Measurements from ENCODE around the gene CCDC92.
"Not testable (repeated sequence)": the region's sequence is repeated elsewhere in the genome, so short reads cannot be mapped to it uniquely, and the experiment has no call there.

Gene CCDC92

DNA sequence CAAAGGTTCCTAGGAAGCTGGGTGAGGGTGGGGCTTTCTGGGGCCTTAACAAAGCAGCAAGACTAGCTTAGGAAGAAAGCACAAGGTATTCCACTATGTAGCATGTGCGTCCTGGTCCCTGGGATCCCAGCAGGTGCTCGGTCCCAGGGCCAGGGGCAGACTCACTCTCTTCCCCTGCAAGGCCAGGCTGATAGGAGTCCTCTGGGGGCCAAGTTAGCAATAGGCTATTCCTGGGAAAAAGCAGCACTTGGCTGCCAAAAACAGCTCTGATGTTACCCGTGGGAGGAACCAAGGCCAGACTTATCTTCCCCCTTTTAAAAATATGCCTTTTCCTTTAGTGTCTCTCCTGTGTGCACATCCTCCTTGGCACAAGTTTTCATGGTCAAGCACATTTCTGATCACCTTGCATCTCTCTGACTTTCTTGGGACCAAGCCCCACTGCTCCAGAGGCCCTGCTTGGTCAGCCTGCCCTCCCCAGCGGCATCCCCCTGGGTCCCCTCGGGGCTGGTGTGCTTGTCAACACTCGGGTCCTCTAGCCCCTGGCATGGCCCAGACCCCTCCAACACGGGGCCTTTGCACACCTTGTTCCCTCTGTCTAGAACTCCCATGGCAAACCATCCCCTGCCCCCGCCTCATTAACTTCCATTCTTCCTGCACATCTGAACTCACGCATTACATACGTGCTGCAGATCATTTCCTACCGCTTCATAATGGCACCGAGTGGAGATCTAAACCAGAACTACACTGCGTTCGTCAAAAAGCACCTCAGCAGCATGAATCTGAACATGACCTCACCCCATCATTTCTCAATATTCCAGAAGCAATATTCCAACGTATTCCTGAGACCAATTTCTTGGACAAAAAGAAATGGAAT, 21.9 kb downstream of the CCDC92 start:
- in situ Hi-C loops (cut with HindIII; ENCODE audit: low sequenced_read_pairs), result no loop called here

DNA sequence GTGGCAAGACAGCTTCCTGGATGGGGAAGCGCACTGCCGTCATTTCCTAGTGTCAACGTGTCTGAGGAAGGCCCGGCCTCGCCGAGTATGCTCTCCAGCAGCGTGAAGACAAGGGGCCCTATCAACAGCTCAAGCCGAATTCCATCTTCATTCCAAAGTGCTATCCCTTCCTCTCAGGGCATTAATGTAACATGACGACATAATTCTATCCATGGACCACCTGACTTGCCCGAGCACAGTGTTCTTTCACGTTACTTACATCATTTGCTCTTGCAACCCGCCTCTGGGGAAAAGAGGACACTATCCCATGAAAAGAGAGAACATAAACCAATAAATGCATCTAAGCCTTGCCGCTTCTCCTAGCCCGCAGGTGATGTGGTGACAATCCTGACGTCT, 22.9 kb downstream of the CCDC92 start:
- in situ Hi-C loops (cut with HindIII; ENCODE audit: low sequenced_read_pairs), result no loop called here

DNA sequence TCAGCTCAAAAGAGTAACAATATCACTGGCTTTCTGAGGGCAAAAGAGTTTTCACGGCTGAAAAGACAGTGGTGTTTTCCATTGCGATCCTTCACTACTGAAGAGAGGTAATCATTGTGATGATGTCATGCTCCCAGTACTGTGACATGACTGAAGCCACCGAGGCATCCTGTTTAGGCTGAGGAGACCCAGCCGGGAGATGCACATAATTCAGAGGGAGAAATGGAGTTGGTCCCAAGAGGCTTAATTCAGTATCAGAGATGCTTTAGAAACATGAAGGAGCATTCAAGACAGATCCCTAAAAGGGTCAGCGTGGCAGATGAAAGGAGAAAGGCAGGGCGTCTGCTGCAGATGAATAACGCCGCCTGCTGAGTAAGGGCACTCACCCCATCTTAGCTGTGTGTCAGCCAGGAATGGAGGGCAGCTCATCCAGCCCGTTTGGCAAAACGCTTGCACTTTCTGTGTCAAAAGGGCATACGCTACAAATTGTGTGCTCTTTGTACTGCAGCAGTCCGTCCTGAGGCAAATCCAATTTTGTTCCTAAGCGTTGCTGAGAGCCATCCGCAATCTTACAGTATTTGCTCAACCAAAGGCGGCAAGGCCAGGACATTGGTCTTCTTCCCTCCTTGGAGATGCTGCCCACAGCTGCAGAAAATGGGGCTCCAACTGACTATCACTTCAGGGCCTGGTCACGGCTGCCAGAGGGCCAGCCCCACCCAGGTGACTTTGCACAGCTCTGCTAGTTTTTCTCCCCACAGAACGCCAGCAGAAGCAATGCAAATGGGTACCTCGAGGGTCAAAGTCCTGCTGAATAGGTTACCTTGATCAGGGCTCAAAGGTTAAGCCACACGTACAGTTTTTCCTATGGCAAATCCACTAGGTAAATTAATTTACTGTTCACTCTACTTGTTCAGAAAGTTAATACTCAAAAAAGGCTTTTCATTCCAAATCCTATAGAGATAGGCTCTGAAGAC, 23.5 kb downstream of the CCDC92 start:
- in situ Hi-C loops (cut with HindIII; ENCODE audit: low sequenced_read_pairs), result no loop called here

DNA sequence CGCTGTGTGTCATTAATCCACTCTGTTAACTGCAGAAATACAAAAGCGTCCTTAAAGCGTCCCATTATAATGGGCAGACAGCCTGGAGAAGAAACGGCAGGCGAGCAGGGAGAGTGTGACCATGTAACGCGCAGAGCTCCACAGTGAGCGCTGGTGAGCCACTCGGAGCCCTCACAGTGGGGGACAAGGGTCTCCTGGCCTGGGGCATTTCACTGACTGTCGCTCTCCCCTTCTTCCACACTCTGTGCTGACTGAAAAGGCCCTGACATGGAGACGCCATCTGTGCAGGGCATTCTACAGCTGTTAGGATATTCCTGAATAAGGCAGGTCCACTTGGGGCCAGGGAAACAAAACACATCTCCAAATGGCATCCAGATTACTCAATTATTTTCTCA, 24.2 kb downstream of the CCDC92 start:
- in situ Hi-C loops (cut with HindIII; ENCODE audit: low sequenced_read_pairs), result no loop called here

DNA sequence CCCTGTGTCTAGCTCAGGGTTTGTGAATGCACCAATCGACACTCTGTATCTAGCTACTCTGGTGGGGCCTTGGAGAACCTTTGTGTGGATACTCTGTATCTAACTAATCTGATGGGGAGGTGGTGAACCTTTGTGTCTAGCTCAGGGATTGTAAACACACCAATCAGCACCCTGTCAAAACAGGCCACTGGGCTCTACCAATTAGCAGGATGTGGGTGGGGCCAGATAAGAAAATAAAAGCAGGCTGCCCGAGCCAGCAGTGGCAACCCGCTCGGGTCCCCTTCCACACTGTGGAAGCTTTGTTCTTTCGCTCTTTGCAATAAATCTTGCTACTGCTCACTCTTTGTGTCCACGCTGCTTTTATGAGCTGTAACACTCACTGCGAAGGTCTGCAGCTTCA, 25.1 kb downstream of the CCDC92 start:
- in situ Hi-C loops (cut with HindIII; ENCODE audit: low sequenced_read_pairs), result not testable (repeated sequence)

DNA sequence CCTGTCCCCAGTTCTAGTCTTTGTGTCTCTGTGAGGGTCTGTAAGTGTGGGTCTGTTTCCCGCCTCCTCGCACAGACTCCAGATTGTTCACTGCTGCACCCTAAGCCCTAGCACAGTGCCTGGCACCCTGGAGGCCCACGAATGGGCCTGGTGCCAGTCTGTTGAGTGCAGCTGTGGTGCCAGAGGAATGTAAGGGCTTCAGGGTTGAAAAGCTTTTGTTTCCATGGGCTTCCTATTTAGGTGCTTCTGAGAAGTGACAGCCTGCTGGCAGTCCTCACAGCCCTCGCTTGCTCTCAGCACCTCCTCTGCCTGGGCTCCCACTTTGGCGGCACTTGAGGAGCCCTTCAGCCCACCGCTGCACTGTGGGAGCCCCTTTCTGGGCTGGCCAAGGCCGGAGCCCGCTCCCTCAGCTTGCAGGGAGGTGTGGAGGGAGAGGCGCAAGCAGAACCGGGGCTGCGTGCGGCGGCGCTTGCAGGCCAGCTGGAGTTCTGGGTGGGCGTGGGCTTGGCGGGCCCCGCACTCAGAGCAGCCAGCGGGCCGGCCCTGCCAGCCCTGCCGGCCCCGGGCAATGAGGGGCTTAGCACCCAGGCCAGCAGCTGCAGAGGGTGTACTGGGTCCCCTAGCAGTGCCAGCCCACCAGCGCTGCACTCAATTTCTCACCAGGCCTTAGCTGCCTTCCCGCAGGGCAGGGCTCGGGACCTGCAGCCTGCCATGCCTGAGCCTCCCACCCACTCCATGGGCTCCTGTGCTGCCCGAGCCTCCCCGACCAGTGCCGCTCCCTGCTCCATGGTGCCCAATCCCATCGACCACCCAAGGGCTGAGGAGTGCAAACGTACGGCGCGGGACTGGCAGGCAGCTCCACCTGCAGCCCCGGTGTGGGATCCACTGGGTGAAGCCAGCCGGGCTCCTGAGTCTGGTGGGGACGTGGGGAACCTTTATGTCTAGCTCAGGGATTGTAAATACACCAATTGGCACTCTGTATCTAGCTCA, 25.8 kb downstream of the CCDC92 start:
- in situ Hi-C loops (cut with HindIII; ENCODE audit: low sequenced_read_pairs), result not testable (repeated sequence)

DNA sequence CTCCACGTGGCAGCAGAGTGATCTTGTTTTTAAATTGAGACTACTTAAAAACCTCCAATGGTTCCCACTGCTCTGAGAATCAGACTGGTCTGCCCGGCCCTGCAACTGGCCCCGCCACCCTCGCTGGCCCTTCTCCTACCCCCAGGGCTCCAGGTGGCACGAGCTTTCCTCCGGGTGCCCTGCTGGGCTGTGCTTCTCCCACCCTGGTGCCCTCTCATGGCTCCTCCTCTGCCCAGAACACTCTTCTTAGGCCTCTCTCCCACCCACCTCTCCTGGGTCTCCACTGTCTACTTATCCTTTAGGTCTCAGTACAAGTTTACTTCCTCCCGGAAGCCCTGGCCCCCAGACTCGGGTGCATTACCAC, 26.5 kb downstream of the CCDC92 start:
- in situ Hi-C loops (cut with HindIII; ENCODE audit: low sequenced_read_pairs), result no loop called here

DNA sequence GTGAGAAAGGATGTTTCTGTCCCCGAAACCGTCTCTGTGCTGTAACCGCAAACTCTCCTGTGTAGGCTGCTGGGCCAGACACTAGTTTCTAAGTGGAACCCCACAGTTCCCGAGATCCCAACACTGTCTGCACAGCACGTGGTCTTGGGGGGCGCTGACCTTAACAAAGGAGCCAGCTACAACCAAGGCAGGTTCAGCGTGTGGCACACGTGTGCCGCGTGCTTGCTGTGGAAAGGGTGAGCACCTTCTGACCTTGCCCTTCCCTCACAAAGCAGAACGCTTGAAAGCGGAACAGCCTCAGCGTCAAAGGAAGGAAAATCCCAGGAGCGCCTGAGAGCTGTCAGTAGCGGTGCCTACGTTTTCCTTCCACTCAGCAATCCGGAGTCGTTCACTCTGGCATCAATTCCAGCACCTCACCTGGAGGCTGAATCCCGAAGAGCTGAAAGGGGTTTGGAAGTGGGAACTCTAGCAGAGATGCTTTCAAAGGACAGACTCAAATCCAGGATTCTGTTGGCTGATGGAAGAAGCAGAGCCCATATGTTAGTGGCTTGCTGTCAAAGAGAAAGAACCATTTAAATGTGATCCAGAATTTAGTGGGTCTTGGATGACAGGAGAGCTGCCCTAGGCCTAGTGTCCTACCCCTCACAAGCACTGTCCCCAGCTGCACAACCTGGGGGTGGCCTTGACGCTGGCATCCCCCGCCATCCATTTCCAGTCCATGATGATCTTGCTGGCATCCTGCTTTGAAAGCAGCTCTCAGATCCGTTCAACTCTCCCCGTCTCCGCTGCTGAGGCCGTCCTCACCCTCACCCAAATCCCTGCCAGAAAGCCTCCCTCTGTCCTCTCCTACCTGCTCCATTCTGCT, 27.1 kb downstream of the CCDC92 start:
- in situ Hi-C loops (cut with HindIII; ENCODE audit: low sequenced_read_pairs), result no loop called here

DNA sequence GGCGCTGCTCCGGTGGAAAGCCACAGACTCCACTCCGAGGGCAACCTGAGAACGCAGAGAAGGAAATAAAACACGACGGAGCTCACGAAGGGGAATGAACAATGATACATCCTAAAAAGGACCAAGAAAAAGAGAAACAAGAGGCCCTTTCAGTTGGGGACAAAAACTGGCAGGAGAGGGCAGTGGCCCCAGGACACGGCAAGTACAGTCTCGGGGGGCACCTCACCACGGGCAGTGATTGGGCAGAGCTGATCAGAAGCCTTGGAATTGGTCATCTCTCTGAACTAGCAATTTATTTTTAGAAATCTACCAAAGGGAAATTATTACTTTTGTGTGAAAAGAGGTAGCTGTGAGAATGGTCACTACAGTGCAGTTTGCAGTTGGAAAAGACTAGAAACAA, 27.9 kb downstream of the CCDC92 start:
- in situ Hi-C loops (cut with HindIII; ENCODE audit: low sequenced_read_pairs), result no loop called here

DNA sequence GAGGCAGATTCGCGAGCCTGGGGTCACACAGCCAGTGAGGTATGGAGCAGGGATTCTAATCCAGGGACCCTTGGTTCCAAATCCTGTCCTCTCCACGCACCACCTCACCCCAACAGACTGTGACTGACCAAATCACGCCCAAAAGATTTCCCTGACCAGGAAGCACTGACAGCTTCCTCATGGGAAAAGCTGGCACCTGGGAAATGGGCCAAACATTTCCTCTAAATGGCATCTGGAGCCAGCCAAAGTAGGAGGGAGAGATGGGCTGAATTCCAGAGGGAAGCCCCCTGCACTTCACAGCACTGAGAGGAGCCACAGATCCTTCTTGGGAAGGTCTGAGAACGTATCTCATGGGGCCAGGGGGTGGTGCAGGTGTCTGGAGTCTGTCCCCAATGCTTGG, 28.8 kb downstream of the CCDC92 start:
- in situ Hi-C loops (cut with HindIII; ENCODE audit: low sequenced_read_pairs), result no loop called here

DNA sequence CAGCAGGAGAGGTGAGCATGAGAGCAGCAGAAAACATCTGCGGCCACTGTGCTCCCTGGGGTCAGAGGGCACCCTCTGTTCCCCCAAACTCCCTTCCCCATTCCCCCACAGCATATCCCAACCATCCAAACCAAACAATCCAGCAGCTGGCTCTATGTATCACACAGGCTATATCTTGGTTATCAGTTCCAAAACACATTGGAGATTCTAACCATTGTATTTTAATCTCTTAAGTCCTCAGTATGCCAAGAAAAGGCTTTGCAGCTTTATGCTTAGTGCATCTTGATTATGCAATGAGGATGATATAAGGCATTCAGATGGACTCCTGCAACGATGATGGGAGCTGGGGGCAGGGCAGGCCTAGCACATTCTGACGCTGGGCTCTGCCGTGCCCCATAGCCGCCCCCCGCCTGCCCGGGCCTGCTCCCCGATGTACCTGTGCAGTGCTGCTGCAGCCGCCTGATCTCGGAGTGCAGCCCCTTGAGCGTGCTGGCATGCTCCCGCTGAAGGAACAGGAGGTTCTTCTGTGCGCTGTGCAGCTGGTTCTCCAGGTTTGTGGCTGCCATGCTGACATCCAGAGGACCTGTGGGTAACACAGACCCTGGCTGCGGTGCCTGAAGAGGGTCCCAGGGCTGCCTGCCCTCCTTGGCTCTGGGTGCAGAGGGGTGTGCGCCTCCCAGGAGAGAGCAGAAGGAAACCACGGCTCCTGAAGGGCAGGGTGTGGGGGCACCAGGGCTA, 29.6 kb downstream of the CCDC92 start:
- in situ Hi-C loops (cut with HindIII; ENCODE audit: low sequenced_read_pairs), result no loop called here

DNA sequence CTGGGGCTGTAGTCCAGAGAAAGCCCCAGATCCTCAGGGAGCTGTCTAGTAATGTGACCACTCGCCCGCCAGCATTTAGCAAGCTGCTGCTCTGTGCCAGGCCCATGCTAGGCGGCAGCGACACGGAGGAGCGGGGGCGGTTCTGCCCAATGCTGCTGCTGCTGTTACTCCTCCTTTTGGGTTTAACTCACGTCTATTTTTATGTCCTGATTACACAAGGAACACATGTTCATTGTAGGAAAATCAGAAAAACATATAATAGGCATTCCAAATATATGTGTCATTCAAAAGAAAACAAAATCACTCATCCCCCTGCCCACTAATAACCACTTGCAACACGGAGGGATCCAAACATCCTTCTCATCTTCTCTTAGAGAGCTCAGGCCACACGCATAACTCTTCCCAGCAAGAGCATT, 30.4 kb downstream of the CCDC92 start:
- in situ Hi-C loops (cut with HindIII; ENCODE audit: low sequenced_read_pairs), result no loop called here

DNA sequence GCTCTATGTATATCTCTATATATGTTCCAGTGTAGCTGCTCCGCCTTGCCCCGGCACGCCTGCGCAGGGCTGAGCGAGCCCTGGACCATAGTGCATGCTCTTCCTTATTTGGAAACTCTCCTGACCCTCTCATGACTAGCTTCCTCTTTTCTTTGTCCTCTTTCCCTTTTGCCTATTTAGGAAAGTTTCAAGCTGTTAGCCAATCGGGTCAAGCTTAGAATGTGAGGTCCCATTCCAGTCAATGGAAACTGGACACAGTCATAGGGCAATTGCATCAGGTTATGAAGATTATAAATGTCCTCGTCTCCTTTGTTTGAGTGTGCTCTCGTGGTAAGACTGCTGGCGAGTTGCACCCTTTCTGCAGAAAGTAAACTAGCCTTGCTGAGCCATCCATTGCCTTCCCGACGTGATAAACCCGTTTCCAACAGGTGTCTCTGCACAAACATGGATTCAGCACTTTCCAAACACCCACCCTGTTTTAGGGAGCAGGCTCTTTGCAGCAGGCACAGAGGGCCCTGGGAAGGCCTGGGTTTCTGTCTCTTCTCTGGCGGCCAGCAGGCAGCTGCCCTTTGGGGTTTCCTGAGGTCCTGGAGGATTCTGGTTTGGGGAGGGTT, 30.9 kb downstream of the CCDC92 start:
- in situ Hi-C loops (cut with HindIII; ENCODE audit: low sequenced_read_pairs), result no loop called here

DNA sequence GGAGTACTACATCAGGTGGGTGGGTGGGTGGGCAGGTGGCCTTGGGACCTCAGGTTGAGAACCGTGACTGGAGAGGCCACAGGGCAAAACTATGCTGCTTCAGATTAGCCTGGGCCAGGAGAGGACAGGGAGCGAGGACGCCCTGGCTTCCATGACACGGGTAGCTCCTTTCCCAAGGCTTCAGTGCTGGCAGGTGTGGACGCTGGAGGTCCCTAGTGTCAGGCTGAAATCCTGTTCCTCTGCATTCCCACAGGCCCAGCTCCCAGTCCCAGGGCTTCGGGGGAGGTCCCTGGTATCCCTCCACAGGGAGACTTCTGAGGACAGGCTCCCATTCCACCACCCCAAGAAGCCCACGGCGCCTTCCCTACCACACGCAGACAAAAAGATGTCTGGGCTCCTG, 31.6 kb downstream of the CCDC92 start:
- in situ Hi-C loops (cut with HindIII; ENCODE audit: low sequenced_read_pairs), result no loop called here

DNA sequence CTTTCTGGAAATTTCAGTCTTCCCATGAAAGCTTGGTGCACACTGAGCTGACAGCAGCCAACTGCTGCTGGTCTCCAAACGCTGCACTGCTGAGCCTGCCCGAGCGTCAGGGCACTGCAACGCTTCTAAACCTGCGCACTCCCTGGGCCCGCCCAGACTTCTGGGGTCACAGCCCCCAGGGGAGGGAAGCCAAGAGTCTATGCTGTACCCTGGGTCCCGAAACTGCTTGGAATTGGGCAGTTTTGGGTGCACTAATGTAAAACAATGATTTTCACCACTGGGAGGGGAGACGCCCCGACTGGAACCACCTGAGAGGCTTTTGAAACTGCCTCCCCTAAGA, 32.0 kb downstream of the CCDC92 start:
- in situ Hi-C loops (cut with HindIII; ENCODE audit: low sequenced_read_pairs), result no loop called here

DNA sequence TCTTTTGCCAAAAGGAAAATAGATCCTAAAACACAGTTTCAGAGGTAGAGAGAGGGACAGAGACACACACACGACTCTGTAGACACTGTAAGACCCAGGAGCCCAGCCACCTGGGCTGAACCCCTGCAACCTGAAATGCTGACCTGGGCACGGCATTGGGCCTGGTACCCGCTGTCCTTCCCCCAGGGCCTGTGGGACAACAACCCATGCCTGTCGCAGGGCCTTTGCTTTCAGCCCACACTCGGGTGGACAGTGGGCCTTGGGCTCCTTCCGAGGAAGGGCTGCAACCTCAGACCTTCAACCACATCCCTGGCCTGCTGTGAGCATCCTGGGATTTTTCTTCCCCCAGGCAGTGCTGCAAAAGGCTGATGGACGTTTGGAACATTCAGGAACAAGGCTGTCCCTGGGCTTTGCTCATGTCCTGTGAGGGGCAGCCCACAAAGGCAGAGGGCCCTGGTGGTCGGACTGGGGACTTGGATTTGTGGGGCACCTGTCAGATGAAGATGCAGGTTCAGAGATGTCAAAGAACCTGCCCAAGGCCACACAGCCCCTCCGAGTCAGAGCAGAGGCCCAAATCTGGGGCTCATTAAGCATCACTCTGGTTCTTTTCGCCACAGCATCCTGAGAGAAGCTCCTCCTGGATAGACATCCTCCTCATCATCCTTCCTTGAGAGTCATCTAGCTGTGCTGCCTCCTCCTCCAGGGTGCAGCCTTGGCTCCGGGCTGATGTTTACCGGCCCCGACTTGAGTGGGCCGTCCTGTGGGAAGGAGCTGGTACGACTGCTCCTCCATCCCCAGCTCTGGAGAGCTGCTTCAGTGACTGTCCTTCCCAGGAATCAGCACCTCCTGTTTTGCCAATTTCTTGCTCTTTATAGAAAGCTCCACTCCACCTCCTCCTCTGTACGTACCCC, 32.7 kb downstream of the CCDC92 start:
- in situ Hi-C loops (cut with HindIII; ENCODE audit: low sequenced_read_pairs), result no loop called here

DNA sequence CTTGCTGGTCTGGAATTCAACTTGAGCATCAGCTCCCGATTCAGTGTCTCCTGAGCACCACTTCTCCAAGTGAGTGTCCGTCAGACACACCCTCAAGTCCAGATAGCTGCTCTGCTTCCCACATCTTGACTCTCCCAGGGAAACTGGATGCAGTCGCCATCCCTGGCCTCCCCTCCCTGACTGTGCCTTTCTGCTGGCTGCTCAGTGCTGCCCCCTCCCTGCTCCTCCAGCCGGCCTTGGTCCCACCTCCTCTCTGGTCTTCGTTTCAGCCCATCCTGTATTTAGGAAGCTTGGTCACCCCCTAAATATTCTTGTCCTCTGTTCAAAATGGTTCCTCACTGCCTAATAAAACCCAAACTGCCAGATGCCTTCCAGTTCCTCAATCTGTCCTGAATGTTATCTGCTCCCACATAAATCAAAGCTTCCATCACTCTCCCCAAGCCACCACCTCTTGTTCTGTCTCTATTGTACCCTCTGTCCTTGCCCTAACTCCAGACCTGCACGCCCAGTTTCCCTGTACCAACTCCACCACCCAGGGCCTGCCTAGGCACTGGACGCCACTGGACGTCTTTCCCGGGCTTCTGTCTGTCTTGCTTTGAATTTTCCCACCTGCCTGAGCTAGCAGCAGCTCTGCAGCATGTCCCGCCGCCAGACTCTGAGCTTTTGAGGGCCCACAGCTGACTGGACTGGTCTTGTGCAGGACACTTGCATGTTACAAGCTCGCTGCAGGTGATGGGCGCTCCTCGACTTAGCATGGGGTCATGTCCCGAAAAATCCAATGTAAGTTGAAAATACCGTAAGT, 33.8 kb downstream of the CCDC92 start:
- in situ Hi-C loops (cut with HindIII; ENCODE audit: low sequenced_read_pairs), result no loop called here

Data from DLD1 (cell line).